HG02938 (cell line): Measurements from ENCODE around the gene SAMD4A.
"Not testable (repeated sequence)": the region's sequence is repeated elsewhere in the genome, so short reads cannot be mapped to it uniquely, and the experiment has no call there.

Experiments used
- ATAC-seq: cut with Tn5 transposase; IDR thresholded peaks from one replicate; pipeline ENCODE4 v1.9.1; 2021; ENCODE audit warnings: mild to moderate bottlenecking, moderate library complexity; ENCODE audit not compliant: unreplicated experiment

Gene SAMD4A

DNA sequence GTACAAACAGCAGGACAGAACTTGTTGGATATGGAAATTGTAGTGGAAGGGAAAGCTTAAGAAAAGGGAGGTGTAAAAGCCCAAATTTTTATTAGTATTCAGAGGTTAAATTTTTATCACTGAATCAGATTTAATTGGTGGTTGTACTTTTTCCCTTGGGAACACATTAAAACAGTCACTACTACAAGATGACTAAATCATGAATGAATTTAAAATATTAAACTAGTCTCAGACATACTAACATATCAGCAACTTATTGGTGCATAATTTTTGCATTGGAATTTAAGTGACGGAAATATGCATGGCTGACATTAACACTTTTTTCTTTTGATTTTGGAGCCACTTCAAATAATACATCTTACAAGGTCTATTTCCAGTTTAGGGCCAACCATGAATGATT is 27.6 kb downstream of the SAMD4A start:
- ATAC-seq: no peak

DNA sequence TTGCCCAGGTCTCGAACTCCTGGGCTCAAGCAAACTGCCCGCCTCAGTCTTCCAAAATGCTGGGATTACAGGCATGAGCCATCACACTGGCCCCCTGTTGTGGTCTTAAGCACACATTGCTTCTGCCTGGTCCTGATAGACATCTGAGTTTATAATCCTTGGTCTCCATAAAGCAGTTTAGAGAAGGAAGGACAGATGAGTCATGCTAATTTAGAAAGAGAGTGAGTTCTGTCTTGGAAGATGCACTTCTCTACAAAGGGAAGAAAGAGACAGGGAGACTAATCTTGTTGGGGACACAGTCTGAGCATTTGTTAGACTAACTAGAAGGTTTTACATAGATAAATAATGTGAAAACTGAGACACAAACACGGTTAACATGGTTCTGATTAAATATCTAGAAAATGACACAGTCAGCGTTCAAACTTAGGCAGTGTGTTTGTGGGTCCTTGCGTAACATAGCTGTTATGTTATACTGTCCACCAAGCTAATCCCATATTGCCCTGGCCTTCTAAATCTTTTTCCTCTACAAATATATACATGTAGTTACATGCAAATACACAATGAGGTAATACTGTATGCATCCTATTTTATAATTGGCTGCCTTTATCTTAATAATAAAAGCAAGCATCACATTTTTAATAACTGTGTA is 31.0 kb downstream of the SAMD4A start:
- ATAC-seq: no peak

DNA sequence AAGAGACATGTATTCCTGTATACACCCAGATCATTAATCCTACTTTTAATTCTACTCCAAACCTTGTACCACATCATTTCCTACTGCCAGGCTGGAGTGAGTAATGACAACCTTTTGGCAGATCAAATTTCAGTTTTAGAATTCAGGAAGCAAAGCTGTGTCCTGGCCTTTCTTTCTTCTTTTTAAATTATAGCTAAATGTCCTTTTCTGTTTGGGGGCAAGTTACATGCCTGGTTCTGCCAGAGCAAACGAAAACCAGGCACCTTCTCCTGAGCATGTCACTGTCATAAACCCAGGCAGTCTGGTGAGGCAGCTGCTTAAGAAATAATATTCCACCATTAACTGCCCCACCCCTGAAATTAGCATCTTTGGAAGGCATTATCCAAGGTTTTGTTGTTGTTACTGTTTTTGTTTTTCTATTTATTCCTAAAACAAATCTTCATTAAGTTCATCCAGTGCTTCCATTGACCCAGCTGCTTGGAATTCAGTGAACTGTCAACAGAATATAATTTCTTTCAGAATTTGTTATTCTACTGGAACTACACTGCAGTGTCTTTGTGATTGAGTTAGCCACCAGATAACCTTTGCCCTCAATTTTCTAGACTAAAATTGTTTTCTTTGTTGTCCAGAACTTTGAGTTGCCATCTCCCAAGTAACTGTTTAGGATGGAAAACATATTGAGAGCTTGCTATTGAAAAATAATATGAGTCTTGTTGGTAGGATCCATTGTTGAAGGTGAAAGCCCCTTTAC is 33.2 kb downstream of the SAMD4A start:
- no peak for ATAC-seq

DNA sequence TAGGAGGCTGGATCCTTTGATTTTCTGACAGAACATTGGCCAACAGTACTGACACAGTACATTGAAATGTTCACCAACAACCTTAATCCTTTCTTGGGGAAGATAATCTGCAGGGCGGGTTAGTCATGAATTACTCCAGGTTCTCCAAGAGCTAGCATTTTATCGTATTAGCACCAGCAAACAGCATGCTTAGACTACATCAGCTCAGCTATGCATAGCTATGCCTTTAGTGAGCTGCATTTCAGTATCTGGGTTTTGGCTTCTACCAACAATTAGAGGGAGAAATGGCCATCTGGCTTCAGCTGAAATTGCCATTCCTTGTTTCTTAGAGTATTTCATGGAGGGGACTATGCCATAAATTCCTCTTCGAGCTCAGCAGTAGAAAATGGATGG is 33.8 kb downstream of the SAMD4A start:
- no peak for ATAC-seq

DNA sequence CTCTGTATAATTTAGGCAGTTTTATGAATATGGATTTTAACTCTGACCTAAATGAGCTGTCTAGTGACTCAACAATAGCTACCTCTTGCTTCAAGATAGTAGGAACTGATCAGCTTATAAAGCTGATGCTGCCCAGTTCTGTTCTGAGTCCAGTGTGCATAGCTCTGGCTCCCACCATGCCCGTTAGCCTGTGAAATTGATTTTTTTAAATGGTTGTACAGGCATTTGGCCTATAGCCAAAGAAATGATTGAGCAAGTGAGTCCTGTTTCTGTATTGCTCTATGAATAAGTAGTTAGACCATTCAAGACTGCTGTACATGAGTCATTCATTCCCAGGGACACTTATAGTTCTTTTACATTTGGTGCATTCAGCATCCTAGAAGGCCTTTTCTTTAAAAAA is 36.4 kb downstream of the SAMD4A start:
- ATAC-seq: no peak

DNA sequence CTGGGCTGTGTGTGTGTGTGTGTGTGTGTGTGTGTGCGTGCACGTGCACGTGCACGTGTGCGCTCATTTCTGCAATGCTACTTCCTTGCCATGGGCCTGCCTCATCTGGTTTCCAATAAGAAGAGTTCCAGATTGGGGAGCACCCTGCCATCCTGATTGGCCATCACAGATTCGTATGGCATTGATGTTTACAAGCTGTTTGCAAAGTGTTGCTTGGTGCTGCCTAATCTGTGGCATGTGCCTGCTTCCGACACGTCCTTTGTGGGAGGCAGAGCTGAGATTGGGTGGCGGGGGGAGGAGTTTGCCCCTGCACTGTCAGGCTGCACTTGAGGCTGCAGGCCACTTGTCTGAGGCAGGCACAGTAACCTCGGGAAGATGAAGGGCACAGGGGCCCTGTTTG is 39.2 kb downstream of the SAMD4A start:
- ATAC-seq: no peak

DNA sequence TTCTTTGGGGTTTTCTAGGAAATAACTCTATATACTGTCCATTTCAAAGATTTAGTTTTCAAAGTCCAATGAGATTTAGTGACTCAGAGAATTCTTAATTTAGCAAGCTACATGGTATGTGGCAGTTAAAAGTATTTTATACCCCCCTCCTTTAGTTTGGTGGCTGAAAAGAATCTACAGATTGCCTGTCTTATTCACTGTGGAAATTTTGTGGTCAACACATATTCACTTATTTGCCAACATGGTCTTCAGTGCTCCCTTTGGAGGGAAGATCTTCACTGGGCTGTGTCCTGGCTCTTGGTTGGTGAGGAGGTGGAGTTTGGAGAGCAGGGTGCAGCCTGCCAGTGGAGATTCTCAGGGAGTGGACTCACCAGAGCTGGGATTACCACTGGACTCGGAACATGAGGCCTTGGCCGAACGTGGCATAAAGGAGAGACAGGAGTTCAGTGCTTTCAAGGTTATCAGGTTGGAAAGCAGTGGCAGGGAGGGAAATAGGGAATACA is 39.8 kb downstream of the SAMD4A start:
- ATAC-seq: no peak

DNA sequence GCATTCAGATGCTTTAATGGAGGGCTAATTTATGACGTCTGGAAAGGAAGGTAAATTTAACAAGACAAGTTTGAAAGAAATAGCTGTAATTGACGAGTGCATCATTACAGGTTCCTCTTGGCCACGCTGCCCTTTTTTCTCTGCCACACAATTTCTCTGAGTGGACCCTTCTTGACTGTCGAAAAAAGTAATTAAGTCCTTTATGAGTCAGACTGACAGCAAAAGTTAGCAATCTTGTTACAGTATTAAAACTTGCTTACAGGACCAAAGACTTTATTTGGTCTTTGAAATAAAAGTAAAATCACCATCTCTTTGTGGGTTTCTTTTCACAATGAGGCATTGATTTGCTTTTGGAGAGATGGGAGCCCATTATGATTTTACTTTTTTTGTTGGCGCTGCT is 42.6 kb downstream of the SAMD4A start:
- no peak for ATAC-seq

DNA sequence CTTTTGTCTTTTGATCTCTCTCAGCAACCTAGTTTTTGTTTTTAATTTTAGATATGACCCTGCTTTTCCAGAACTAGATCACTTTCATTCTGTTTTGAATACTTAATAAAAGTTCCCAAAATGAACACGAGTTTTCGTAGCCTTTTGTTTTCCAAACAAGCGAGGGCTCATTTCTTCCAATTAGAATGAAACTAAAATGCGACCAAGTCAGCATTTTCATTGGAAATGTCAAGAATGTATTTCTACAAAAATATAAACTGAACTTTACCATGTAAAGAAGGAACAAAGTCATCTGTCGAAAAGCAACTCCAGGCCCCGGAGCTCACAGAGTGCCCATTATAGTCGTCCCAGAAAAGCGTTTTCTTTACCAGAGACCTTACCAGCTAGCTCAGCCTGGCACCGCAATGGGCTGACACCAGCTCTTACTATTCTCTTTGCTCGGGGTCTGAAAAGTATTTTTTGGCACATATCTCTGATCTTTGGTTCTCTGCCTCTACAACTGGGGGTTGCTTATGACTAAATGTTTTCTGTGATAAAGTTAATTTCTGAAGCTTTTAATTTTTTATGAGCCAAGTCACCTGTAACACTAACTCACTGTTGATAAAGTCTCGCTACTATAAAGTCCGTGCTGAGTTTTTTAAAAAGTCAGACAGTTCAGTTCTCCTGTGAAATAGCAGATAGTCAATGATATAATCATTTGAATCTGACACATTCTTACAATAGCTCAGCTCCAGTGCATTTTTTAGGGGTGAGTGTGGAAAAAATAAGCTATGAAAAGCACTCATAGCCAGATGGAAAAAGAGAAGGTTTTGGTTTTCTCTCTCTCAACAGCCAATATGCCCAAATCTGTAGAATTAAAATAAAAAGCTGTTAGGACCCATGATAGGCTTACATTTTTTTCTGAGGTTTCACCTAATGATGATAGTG is 43.4 kb downstream of the SAMD4A start:
- ATAC-seq: no peak

DNA sequence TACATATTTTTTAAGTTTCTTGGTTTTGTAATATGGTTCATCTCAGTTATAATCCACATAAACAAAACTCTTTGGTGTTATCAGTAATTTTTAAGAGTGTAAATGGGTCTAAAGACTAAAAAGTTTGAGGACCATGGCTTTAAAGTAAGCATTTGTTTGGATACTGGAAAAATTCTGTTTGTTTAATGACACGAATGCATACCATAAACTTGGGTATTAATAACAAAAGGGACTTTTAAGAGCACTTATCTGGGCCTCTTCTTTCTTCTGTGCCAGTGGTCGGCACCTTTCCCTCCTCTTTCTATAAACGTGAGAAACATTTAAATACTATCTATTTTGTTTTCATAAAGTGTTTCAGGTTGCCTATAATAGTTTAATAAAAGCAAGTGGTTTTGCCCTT is 47.4 kb downstream of the SAMD4A start:
- no peak for ATAC-seq

DNA sequence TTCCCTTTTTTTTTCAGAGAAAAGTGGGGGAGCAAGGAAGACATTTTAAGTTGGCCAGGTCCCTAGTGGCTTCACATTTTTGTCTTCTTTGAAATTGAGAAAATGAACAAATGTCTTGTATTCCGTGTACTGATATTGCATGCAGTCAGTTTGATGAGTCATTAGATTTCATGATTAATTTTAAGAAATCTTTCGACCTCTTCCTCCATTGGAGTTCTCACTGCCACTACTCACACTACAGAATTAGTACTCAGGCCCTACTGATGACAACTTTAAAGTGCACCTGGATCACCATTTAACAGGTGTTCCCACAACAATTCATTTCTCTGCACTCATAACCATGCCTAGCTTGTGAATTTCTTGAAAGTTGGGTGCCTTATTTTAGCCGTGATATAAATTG is 50.5 kb downstream of the SAMD4A start:
- no peak for ATAC-seq

DNA sequence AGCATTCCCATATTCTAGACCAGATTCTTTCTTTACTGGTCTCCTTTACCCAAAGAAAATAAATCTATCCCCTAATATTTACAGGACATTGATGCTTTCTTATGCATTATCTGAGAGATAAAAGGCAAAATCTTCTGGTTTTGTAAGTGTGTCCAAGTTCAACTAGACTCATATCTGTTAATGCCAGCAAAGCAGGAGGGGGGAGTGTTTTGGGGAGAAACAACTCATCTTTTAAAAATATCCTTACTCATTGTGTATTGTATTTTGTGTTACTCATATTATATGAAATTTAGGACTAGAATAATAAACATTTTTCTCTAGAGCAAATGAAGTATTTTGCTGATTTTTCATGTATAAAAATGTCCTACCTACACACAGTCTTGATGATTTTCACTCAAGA is 54.8 kb downstream of the SAMD4A start:
- ATAC-seq: no peak

DNA sequence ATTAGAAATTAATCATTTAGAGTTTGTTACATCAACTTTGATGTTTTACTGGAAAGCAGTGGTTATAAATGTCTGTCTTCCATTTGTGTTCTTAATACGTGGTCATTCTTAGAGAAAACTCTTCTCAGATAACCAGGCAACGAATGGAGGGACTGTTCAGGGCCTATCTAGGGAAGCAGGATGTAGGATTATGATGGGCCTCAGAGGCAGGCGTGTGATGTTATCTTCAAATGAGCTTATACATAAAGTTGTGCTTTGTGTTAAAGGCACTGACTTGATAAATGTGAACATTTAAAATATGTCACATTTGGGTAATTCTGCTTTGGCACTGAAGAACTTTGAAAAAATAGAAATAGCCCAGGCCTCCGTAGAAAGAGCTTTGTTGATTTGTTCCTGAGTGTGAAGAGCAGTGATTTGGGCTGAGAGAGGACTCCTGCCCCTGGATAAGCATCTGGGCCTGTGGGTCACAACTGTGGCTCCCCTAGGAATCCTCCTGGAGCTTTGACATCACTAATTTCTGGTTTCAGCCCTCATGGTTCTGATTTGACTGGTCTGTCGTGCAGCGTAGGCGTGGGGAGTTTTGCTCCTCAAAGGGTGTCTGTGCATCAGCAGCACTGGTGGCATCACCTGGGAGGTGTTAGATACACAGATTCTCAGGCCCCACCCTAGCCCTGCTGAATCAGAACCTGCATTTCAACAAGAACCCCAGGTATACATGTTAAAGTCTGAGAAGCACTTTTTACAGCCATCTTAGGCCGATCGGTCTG is 55.4 kb downstream of the SAMD4A start:
- ATAC-seq: peak; percentile 73

DNA sequence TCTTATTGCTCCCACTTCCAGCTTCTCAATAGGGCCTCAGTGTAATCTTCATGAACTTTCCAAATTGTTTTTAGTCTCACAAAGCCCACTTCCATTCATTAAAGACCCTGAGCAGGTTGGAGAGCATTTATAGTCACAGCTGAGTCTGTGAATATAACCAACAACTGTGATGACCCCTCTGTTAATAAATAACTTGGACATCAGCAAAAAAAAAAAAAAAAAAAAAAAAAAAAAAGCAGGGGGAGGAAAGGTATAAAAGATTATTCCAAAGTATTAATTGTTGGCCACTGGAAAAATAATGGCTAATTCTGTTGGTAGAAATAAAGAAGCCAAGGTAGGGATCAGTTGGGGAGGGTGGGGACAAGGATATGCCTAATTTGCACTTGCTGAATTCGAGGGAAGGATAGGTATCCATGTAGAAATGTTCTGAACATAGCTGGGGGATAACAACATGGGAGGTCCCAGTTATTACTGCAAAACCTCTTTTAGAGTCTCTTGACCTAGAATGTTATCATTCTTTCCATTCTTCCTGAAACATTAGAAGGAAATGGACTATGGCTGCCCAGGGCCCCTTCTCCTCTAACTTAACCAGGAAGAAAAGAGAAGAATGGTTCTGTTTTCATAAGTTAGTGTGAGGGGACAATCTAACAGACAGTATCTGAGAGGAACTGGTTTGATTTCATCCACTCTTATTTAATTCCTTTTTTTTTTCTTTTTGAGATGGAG is 56.5 kb downstream of the SAMD4A start:
- ATAC-seq: no peak

DNA sequence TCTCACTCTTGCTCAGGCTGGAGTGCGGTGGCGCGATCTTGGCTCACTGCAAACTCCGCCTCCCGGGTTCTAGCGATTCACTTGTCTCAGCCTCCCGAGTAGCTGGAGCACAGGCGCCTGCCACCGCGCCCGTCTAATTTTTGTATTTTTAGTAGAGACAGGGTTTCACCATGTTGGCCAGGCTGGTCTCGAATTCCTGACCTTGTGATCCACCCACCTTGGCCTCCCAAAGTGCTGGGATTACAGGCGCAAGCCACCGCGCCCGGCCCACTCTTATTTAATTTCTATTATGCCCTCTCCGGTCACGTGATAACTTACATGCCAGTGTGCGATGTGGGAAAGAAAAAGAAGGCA is 57.1 kb downstream of the SAMD4A start:
- ATAC-seq: not testable (repeated sequence)

DNA sequence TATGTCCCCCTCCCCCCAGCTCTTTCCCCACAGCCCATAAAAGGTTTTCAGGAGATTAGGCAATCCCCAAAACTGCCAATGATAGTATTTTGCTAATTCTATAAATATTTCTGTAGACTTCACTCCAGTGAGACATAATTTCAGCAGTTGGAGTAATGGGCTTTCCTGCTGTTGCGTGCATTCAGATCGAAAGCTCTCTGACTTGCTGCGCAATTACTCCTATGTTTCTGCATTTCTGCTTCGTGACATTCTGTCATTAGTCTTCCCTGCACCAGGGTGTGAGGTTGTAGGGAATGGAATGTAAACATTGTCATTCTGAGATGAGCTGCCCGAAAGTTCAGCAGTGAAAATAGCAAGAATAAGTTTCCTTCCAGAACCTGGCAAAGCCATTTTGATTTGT is 58.2 kb downstream of the SAMD4A start:
- ATAC-seq: no peak

DNA sequence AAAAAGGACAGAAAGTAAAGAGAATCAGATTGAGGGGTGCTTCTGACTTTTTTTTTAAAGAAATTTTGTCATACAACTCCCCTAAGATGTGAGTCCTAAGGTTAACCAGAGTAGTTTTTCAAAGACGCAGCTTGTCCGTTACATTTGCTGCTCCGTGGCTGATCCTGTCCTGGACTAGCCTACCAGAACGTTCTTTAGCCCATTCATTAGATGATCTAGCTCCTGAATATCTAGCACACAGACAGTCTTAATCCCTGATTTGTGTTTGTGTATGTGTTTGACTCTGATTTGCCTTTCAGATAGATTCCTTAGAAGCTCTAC is 60.3 kb downstream of the SAMD4A start:
- no peak for ATAC-seq

DNA sequence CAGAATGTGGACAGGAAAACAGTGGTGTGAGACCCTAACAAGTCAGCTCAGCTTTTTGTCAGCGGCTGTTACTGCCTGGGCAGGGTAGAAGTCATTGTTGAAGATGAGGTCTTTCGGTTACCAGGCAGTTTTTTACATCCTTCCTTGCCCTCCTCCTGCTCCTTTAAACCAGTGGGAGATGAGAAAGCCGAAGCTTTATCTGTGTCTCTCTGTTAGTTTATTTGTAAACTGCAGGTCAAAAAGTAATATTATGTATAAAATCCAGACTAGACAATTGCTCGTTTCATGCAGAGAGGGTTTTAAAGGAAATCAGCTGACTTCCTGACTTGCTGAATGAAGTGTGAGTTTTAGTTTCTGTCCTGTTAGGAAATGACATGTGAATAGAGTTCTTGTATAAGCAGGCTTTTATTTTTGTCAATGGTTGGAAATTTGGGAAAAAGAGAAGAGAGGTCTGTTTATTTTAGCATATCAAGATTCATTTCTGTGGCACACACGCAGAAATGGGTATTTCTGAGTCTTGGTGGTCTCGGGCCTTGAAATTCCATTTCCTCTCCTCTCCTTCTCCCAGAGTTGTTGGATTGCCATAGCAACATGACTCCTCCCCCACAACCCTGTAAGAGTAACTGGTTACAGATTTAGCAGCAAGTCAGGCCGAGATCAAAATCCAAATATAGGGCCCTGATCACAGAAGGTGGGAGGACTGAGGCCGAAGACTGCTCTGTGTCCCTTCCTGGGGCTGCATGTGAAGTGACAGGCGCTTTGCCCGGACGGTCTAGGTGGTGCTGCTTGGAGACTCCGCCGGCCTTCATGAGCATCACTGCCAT is 60.8 kb downstream of the SAMD4A start:
- peak; percentile 75 for ATAC-seq

DNA sequence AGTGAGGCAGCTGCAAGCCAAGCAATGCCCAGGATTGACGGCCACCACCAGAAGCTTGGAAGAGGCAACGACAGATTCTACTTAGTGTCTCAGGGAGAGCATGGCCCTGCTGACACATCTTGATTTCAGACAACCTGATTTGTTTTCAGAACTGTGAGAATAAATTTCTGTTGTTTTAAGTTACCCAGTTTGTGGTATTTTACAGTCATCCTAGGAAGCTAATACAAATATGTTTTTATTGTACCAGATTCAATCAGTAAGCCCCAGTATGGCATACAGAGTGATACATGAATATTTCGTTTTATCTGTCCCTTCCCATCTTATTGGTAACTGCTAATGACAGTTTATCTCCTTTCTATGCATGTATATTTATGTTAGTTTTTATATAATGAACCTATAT is 62.3 kb downstream of the SAMD4A start:
- no peak for ATAC-seq
